PC-3 (cell line): ENCODE measurements around the gene UCP1. TPM values are rescaled to one million over a fixed set of nuclear protein-coding genes. Genes with fewer than 3 reads are reported as not detected.

Experiments
- ATAC-seq: fragments of 200-7000 bp; cut with Tn5 transposase; 2 replicates; pipeline ENCODE4 v1.9.1; 2020; ENCODE audit warnings: mild to moderate bottlenecking, moderate library complexity
- Bru-seq: library from RNA; stranded (reverse); fragments of 400-500 nt; gene quantifications from one replicate; lab custom pipeline; 2021; lab: Mats Ljungman, UMichigan
- BruChase-seq, 2 experiments: library from RNA; stranded (reverse); fragments of 400-500 nt; gene quantifications; one replicate each; lab custom pipeline; 2021; lab: Mats Ljungman, UMichigan
- BruUV-seq: library from RNA; stranded (reverse); fragments of 400-500 nt; replicated peaks from 2 replicates; lab custom pipeline; 2021; lab: Mats Ljungman, UMichigan
- CTCF ChIA-PET: fragments of 300-600 bp; sonication (Branson Sonifier 250); formaldehyde crosslinking; loops from one replicate; lab custom pipeline; 2022; ENCODE audit warnings: antibody characterized with exemption; lab: Charles Lee
- POLR2A ChIA-PET: fragments of 300-600 bp; sonication (Branson Sonifier 250); formaldehyde crosslinking; loops from one replicate; lab custom pipeline; 2022; ENCODE audit warnings: antibody characterized with exemption; ENCODE audit not compliant: unreplicated experiment; lab: Charles Lee
- DNase-seq: peaks from one replicate; pipeline ENCODE4 v3.0.0-alpha.2; 2015
- H2AFZ ChIP-seq: fragments of 300-600 bp; sonication (generic); 2 replicates; pipeline ENCODE4 v1.6.0; 2016; ENCODE audit warnings: antibody characterized with exemption, low read length
- H3F3A ChIP-seq: fragments of 300-600 bp; sonication (generic); one replicate; pipeline ENCODE4 v1.6.0; 2017; ENCODE audit warnings: antibody characterized with exemption, low read length, control low read depth, mild to moderate bottlenecking; ENCODE audit not compliant: unreplicated experiment
- H3K27ac ChIP-seq: fragments of 300-600 bp; sonication (generic); 2 replicates; pipeline ENCODE4 v1.5.1; 2016; ENCODE audit warnings: mild to moderate bottlenecking, low read length
- H3K27me3 ChIP-seq: fragments of 300-600 bp; sonication (generic); 2 replicates; pipeline ENCODE4 v1.6.1; 2016; ENCODE audit warnings: low read length, mixed read lengths
- H3K36me3 ChIP-seq: fragments of 300-600 bp; sonication (generic); 2 replicates; pipeline ENCODE4 v1.6.1; 2016; ENCODE audit warnings: low read depth, mixed run types, low read length, mixed read lengths
- H3K4me1 ChIP-seq: fragments of 300-600 bp; sonication (generic); 2 replicates; pipeline ENCODE4 v1.5.1; 2016; ENCODE audit warnings: low read length; ENCODE audit not compliant: insufficient read depth
- H3K4me2 ChIP-seq: fragments of 300-600 bp; sonication (generic); 2 replicates; pipeline ENCODE4 v1.6.0; 2016; ENCODE audit warnings: low read length
- H3K4me3 ChIP-seq: fragments of 300-600 bp; sonication (generic); 2 replicates; pipeline ENCODE4 v1.5.1; 2016; ENCODE audit warnings: mild to moderate bottlenecking, low read length, mixed read lengths
- H3K79me2 ChIP-seq: fragments of 300-600 bp; sonication (generic); 2 replicates; pipeline ENCODE4 v1.6.1; 2017; ENCODE audit warnings: low read length, mixed read lengths
- H3K9ac ChIP-seq: fragments of 300-600 bp; sonication (generic); 2 replicates; pipeline ENCODE4 v1.6.0; 2016; ENCODE audit warnings: mild to moderate bottlenecking, low read length
- H3K9me2 ChIP-seq: fragments of 300-600 bp; sonication (generic); replicated peaks from 2 replicates; pipeline ENCODE4 v1.6.1; 2016; ENCODE audit warnings: mixed run types, low read length, mixed read lengths
- H3K9me3 ChIP-seq: fragments of 300-600 bp; sonication (generic); 2 replicates; pipeline ENCODE4 v1.6.1; 2016; ENCODE audit warnings: low read length, mixed read lengths
- H4K20me1 ChIP-seq: fragments of 300-600 bp; sonication (generic); 2 replicates; pipeline ENCODE4 v1.6.1; 2016; ENCODE audit warnings: low read length, mixed read lengths
- CTCF ChIP-seq: fragments of 300-600 bp; sonication (generic); conservative IDR thresholded peaks from 2 replicates; pipeline ENCODE4 v1.5.1; 2017; ENCODE audit warnings: antibody characterized with exemption, low read depth, mild to moderate bottlenecking, low read length
- EZH2 ChIP-seq: fragments of 300-600 bp; sonication (generic); IDR thresholded peaks from one replicate; pipeline ENCODE4 v1.6.1; 2017; ENCODE audit warnings: antibody characterized with exemption, mild to moderate bottlenecking, low read length; ENCODE audit not compliant: unreplicated experiment
- EZH2phosphoT487 ChIP-seq: fragments of 300-600 bp; sonication (generic); IDR thresholded peaks from 2 replicates; pipeline ENCODE4 v1.6.1; 2018; ENCODE audit warnings: mild to moderate bottlenecking, antibody characterized with exemption, low read length, borderline replicate concordance
- intact Hi-C: fragments of 100-400 bp; cut with micrococcal nuclease; formaldehyde crosslinking; loops from 2 replicates; pipeline ENCODE4 v1.9.0; 2023
- long read RNA-seq: library from polyadenylated mRNA; unstranded; transcript quantifications from one replicate; pipeline ENCODE4 v2.0.0, GENCODE V29; 2021; ENCODE audit not compliant: unreplicated experiment
- total RNA-seq: library from RNA; depleted of rRNA; stranded (reverse); fragments of >200 nt; gene quantifications from 2 replicates; pipeline ENCODE4 v1.2.3, GENCODE V29; 2014; rRNA removed

Gene UCP1
- total RNA-seq (not detected in 2 replicates), Bru-seq, nascent RNA (percentile 23 among the genes with signal in this experiment), BruChase-seq, experiment 1, labeled RNA remaining after a 6-hour chase (percentile 20 among the genes with signal in this experiment), BruChase-seq, experiment 2, labeled RNA remaining after a 2-hour chase (percentile 19 among the genes with signal in this experiment)
- long read RNA-seq = 0 reads

- no peak within 1 kb of the TSS for H3K27ac ChIP-seq
- no peaks in the 10 kb centered on the region for H3K36me3 ChIP-seq
- H3K4me3 ChIP-seq = peak within 1 kb of the TSS; percentile 64
- H3K27me3 ChIP-seq = peaks cover 33% of the 10 kb centered on the region
- no peaks in the 10 kb centered on the region for H3F3A ChIP-seq
- H4K20me1 ChIP-seq = no peaks in the 10 kb centered on the region
- no peak within 1 kb of the TSS for H3K9ac ChIP-seq
- CTCF ChIA-PET = no interaction called here
- no peak for TF ChIP-seq CTCF
- peak; percentile 71 for TF ChIP-seq EZH2
- intact Hi-C loops = no loop called here
- H3K4me2 ChIP-seq = peak within 1 kb of the TSS; percentile 80
- no TSS peak for BruUV-seq
- 0 out of 2 replicates have a peak, but pooled peaks cover 5% of the 10 kb centered on the region for H3K9me3 ChIP-seq
- H3K9me2 ChIP-seq = no peaks in the 10 kb centered on the region
- DNase-seq (no peak), ATAC-seq (peak; percentile 82)
- H3K79me2 ChIP-seq = no peaks in the 10 kb centered on the region
- POLR2A ChIA-PET = no interaction called here
- 0 out of 2 replicates have a peak, but pooled peaks cover 3% of the 10 kb centered on the region for H3K4me1 ChIP-seq
- peak within 1 kb of the TSS; percentile 86 for H2AFZ ChIP-seq
Measured at GRCh38 chr4:140568507-140569306, at the start of gene UCP1. TSS of gene UCP1 (minus strand) at chr4:140568961. CDS start at chr4:140568729, 232 bp downstream.

GRCh38 chr4:140617499-140618248, 48.9 kb upstream of the UCP1 start:
- Histone ChIP-seq H3K9ac (no peak overlapping the region), H3F3A (no peaks in the 10 kb centered on the region), H3K9me2 (no peaks in the 10 kb centered on the region), H3K79me2 (no peaks in the 10 kb centered on the region), H3K36me3 (no peaks in the 10 kb centered on the region), H3K4me3 (no peak overlapping the region), H3K4me1 (no peaks in the 10 kb centered on the region), H2AFZ (no peak overlapping the region), H3K9me3 (no peaks in the 10 kb centered on the region), H4K20me1 (no peaks in the 10 kb centered on the region), H3K27ac (no peak overlapping the region), H3K27me3 (no peaks in the 10 kb centered on the region), H3K4me2 (no peak overlapping the region)
- POLR2A ChIA-PET = no interaction called here
- no peak for DNase-seq
- no TSS peak for BruUV-seq
- TF ChIP-seq EZH2phosphoT487 (no peak), EZH2 (no peak), CTCF (no peak)
- CTCF ChIA-PET = no interaction called here
- intact Hi-C loops = no loop called here
- no peak for ATAC-seq
